HG03159 (cell line): ENCODE measurements around the gene ZNF554.

Experiments
- ATAC-seq: cut with Tn5 transposase; IDR thresholded peaks from one replicate; pipeline ENCODE4 v1.9.1; 2021; ENCODE audit warnings: mild to moderate bottlenecking, moderate library complexity; ENCODE audit not compliant: unreplicated experiment

Gene ZNF554

GRCh38 chr19:2819540-2820111 is at the start of gene ZNF554:
Gene ZNF554 (plus strand): TSS chr19:2819868. CDS start chr19:2820072, 204 bp downstream.
- ATAC-seq: peak; percentile 81

GRCh38 chr19:2770055-2771013 is 49.3 kb upstream of the ZNF554 start:
- no peak for ATAC-seq

GRCh38 chr19:2771786-2772674 is 47.6 kb upstream of the ZNF554 start:
- ATAC-seq: no peak

GRCh38 chr19:2774083-2774679 is 45.5 kb upstream of the ZNF554 start:
- no peak for ATAC-seq

- no peak for ATAC-seq
Measured at GRCh38 chr19:2774953-2775555, 44.6 kb upstream of the ZNF554 start.

- no peak for ATAC-seq
Measured at GRCh38 chr19:2775556-2776430, 43.9 kb upstream of the ZNF554 start.

- ATAC-seq: no peak
Measured at GRCh38 chr19:2777952-2778683, 41.5 kb upstream of the ZNF554 start.

- ATAC-seq: no peak
Measured at GRCh38 chr19:2779121-2779740, 40.4 kb upstream of the ZNF554 start.

- no peak for ATAC-seq
Measured at GRCh38 chr19:2780284-2780683, 39.4 kb upstream of the ZNF554 start.

- no peak for ATAC-seq
Measured at GRCh38 chr19:2782329-2782935, 37.2 kb upstream of the ZNF554 start.

GRCh38 chr19:2782936-2783780 is 36.5 kb upstream of the ZNF554 start, which contains the start of gene SGTA:
Gene SGTA (minus strand): TSS chr19:2783273. CDS start chr19:2769068, 14,205 bp downstream.
- ATAC-seq: peak; percentile 64

GRCh38 chr19:2783781-2784145 is 35.9 kb upstream of the ZNF554 start:
- no peak for ATAC-seq

GRCh38 chr19:2785244-2785997 is 34.2 kb upstream of the ZNF554 start, which contains the start of gene THOP1:
Gene THOP1 (plus strand): TSS chr19:2785503. CDS start chr19:2785663, 160 bp downstream.
- peak; percentile 62 for ATAC-seq

GRCh38 chr19:2787115-2787514 is 32.6 kb upstream of the ZNF554 start:
- ATAC-seq: no peak

- ATAC-seq: no peak
Measured at GRCh38 chr19:2788237-2788636, 31.4 kb upstream of the ZNF554 start.

- ATAC-seq: no peak
Measured at GRCh38 chr19:2790194-2790556, 29.5 kb upstream of the ZNF554 start.
